HG03460 (cell line): ENCODE measurements around the gene SEZ6.
A peak's percentile ranks its signal among the peaks of the same experiment; 100 is the strongest.

ENCODE experiments used
- ATAC-seq: cut with Tn5 transposase; IDR thresholded peaks from one replicate; pipeline ENCODE4 v1.9.1; 2021; ENCODE audit not compliant: unreplicated experiment

SEZ6 gene

GRCh38 chr17:28957277-28957991 lies 48.4 kb downstream of the SEZ6 start:
- no peak for ATAC-seq

GRCh38 chr17:28956861-28957260 lies 49.0 kb downstream of the SEZ6 start:
- no peak for ATAC-seq

GRCh38 chr17:28956112-28956511 lies 49.7 kb downstream of the SEZ6 start:
- no peak for ATAC-seq

- no peak for ATAC-seq
Observed at GRCh38 chr17:28955408-28955807, 50.4 kb downstream of the SEZ6 start.

- no peak for ATAC-seq
Observed at GRCh38 chr17:28954886-28955285, 50.9 kb downstream of the SEZ6 start.

GRCh38 chr17:28953444-28954118 lies 52.3 kb downstream of the SEZ6 start:
- ATAC-seq: no peak

- peak; percentile 52 for ATAC-seq
Observed at GRCh38 chr17:28951991-28952975, 53.5 kb downstream of the SEZ6 start.

GRCh38 chr17:28951428-28951990 lies 54.3 kb downstream of the SEZ6 start, which contains the start of gene PHF12:
PHF12 (minus strand) TSS chr17:28951518; CDS start chr17:28950960, 558 bp downstream.
- ATAC-seq: peak; percentile 50

GRCh38 chr17:28950752-28951427 lies 54.9 kb downstream of the SEZ6 start:
- ATAC-seq: no peak

- ATAC-seq: no peak
Observed at GRCh38 chr17:28950017-28950751, 55.6 kb downstream of the SEZ6 start.

- ATAC-seq: no peak
Observed at GRCh38 chr17:28949185-28950016, 56.4 kb downstream of the SEZ6 start.

- no peak for ATAC-seq
Observed at GRCh38 chr17:28948873-28949184, 57.0 kb downstream of the SEZ6 start.

- no peak for ATAC-seq
Observed at GRCh38 chr17:28948342-28948741, 57.5 kb downstream of the SEZ6 start.

- ATAC-seq: no peak
Observed at GRCh38 chr17:28947639-28948038, 58.2 kb downstream of the SEZ6 start.

GRCh38 chr17:28946239-28946638 lies 59.6 kb downstream of the SEZ6 start:
- ATAC-seq: no peak

GRCh38 chr17:28944862-28945741 lies 60.7 kb downstream of the SEZ6 start:
- ATAC-seq: no peak

GRCh38 chr17:28944343-28944742 lies 61.5 kb downstream of the SEZ6 start:
- ATAC-seq: no peak

GRCh38 chr17:28942925-28943324 lies 62.9 kb downstream of the SEZ6 start:
- no peak for ATAC-seq
